GM18858 (cell line): Measurements from ENCODE around the gene ID3.
A peak's percentile ranks its signal among the peaks of the same experiment; 100 is the strongest.
"Not testable (repeated sequence)": the region's sequence is repeated elsewhere in the genome, so short reads cannot be mapped to it uniquely, and the experiment has no call there.

Experiments used
- ATAC-seq: cut with Tn5 transposase; IDR thresholded peaks from one replicate; pipeline ENCODE4 v1.9.1; 2021; ENCODE audit not compliant: unreplicated experiment

ID3 gene

GRCh38 chr1:23553231-23554126 lies 5.8 kb downstream of the ID3 start:
- no peak for ATAC-seq

GRCh38 chr1:23551849-23552248 lies 7.5 kb downstream of the ID3 start:
- no peak for ATAC-seq

GRCh38 chr1:23548704-23549143 lies 10.6 kb downstream of the ID3 start:
- ATAC-seq, result no peak

GRCh38 chr1:23546897-23547584 lies 12.3 kb downstream of the ID3 start:
- ATAC-seq, result no peak

- ATAC-seq, result no peak
These were observed 13.4 kb downstream of the ID3 start for GRCh38 chr1:23545851-23546250.

GRCh38 chr1:23544444-23545389 lies 14.6 kb downstream of the ID3 start:
- no peak for ATAC-seq

- ATAC-seq, result no peak
These were observed 15.4 kb downstream of the ID3 start for GRCh38 chr1:23543707-23544443.

- ATAC-seq, result not testable (repeated sequence)
These were observed 16.4 kb downstream of the ID3 start for GRCh38 chr1:23542940-23543339.

- no peak for ATAC-seq
These were observed 19.5 kb downstream of the ID3 start for GRCh38 chr1:23539698-23540266.

GRCh38 chr1:23537296-23537973 lies 21.9 kb downstream of the ID3 start:
- no peak for ATAC-seq

- ATAC-seq, result no peak
These were observed 25.9 kb downstream of the ID3 start for GRCh38 chr1:23533246-23534023.

GRCh38 chr1:23531562-23532094 lies 27.7 kb downstream of the ID3 start:
- ATAC-seq, result no peak

- ATAC-seq, result peak; percentile 32
These were observed 28.3 kb downstream of the ID3 start, which contains the start of gene E2F2 for GRCh38 chr1:23530747-23531561. E2F2 (minus strand) TSS chr1:23531233; CDS start chr1:23530793, 440 bp downstream.

GRCh38 chr1:23530087-23530746 lies 29.1 kb downstream of the ID3 start:
- ATAC-seq, result no peak

GRCh38 chr1:23529146-23530086 lies 29.9 kb downstream of the ID3 start:
- ATAC-seq, result no peak
